CD14-positive monocyte (primary cell): Measurements from ENCODE around the gene LHPP. TPM values are rescaled to one million over a fixed set of nuclear protein-coding genes. Genes with fewer than 3 reads are reported as not detected.

Experiments used
- DNase-seq, 3 donors: peaks; one replicate each; pipeline ENCODE4 v3.0.0-alpha.2; 2011 to 2022
- H2AFZ ChIP-seq: 2 replicates; pipeline ENCODE4 v1.6.0; 2012; ENCODE audit warnings: mild to moderate bottlenecking, low read depth, low read length, inconsistent platforms; ENCODE audit not compliant: insufficient read depth, poor library complexity, severe bottlenecking
- H3K27ac ChIP-seq, 2 donors: 1 replicate in 1 of 2; 2 replicates in 1 of 2; pipeline ENCODE4 v1.5.1; 2012 to 2013; ENCODE audit warnings: low read length in 2 of 2, control low read depth in 1 of 2, inconsistent platforms in 1 of 2, low read depth in 1 of 2, mild to moderate bottlenecking in 1 of 2
- H3K27me3 ChIP-seq, 2 donors: one replicate each; pipeline versions ENCODE4 v1.6.0 to v1.6.1; 2011 to 2013; ENCODE audit warnings: low read length in 2 of 2; ENCODE audit not compliant: control insufficient read depth in 2 of 2, insufficient read depth in 2 of 2
- H3K36me3 ChIP-seq, 2 donors: replicated peaks in 1 of 2; 1 replicate in 1 of 2; 2 replicates in 1 of 2; pipeline versions ENCODE4 v1.5.1 to v1.6.1; 2012 to 2013; ENCODE audit warnings: low read length in 2 of 2, control low read depth in 1 of 2, inconsistent platforms in 1 of 2, mild to moderate bottlenecking in 1 of 2; ENCODE audit not compliant: insufficient read depth in 2 of 2, control insufficient read depth in 1 of 2
- H3K4me1 ChIP-seq, 2 donors: 1 replicate in 1 of 2; 2 replicates in 1 of 2; pipeline versions ENCODE4 v1.5.1 to v1.6.1; 2012 to 2013; ENCODE audit warnings: low read length in 2 of 2, control low read depth in 1 of 2, inconsistent platforms in 1 of 2, mild to moderate bottlenecking in 1 of 2, moderate library complexity in 1 of 2; ENCODE audit not compliant: insufficient read depth in 2 of 2, control insufficient read depth in 1 of 2
- H3K4me2 ChIP-seq: replicated peaks from 2 replicates; pipeline ENCODE3; 2012; ENCODE audit warnings: low read length, moderate library complexity, mild to moderate bottlenecking; ENCODE audit not compliant: poor library complexity, severe bottlenecking; ENCODE audit errors: extremely low read depth
- H3K4me3 ChIP-seq, 3 experiments: fragments of 200-600 bp in 1 of 3; sonication (generic) in 1 of 3; replicated peaks in 1 of 3; 1 replicate in 2 of 3; 2 replicates in 1 of 3; pipeline ENCODE4 v1.5.1; 2011 to 2013; ENCODE audit warnings: low read length in 3 of 3, mild to moderate bottlenecking in 3 of 3, control low read depth in 2 of 3, low read depth in 2 of 3, inconsistent platforms in 1 of 3, moderate library complexity in 1 of 3
- H3K79me2 ChIP-seq: 2 replicates; pipeline ENCODE4 v1.6.0; 2012; ENCODE audit warnings: mild to moderate bottlenecking, control low read depth, inconsistent platforms, low read length, moderate library complexity; ENCODE audit not compliant: insufficient read depth
- H3K9ac ChIP-seq: 2 replicates; pipeline ENCODE4 v1.6.0; 2017; ENCODE audit warnings: low read length, mild to moderate bottlenecking; ENCODE audit not compliant: insufficient read depth, poor library complexity, severe bottlenecking
- H3K9me3 ChIP-seq, 2 donors: replicated peaks in 1 of 2; 1 replicate in 1 of 2; 2 replicates in 1 of 2; pipeline versions ENCODE4 v1.5.1 to v1.6.1; 2012 to 2013; ENCODE audit warnings: low read length in 2 of 2, control low read depth in 1 of 2; ENCODE audit not compliant: control insufficient read depth in 1 of 2, insufficient read depth in 1 of 2
- H4K20me1 ChIP-seq: 2 replicates; pipeline ENCODE4 v1.6.0; 2012; ENCODE audit warnings: mild to moderate bottlenecking, low read length, control low read depth, moderate library complexity; ENCODE audit not compliant: insufficient read depth
- H3K27ac Mint-ChIP-seq, 7 donors: one replicate each; pipeline ENCODE4 v1.8.0; 2020; ENCODE audit warnings: mild to moderate bottlenecking in 7 of 7, mixed read lengths in 7 of 7, moderate library complexity in 6 of 7, inconsistent platforms in 2 of 7
- H3K27me3 Mint-ChIP-seq, 3 donors: one replicate each; pipeline ENCODE4 v1.8.0; 2021 to 2022; ENCODE audit warnings: low read depth in 3 of 3, mild to moderate bottlenecking in 3 of 3, mixed read lengths in 3 of 3, moderate library complexity in 3 of 3, inconsistent platforms in 1 of 3
- H3K36me3 Mint-ChIP-seq, 2 donors: one replicate each; pipeline ENCODE4 v1.8.0; 2020; ENCODE audit warnings: mixed read lengths in 2 of 2, inconsistent platforms in 1 of 2, mild to moderate bottlenecking in 1 of 2
- H3K4me1 Mint-ChIP-seq: one replicate; pipeline ENCODE4 v1.8.0; 2020; ENCODE audit warnings: mild to moderate bottlenecking, mixed read lengths
- H3K4me3 Mint-ChIP-seq, 2 donors: one replicate each; pipeline ENCODE4 v1.8.0; 2020; ENCODE audit warnings: mild to moderate bottlenecking in 2 of 2, mixed read lengths in 2 of 2, moderate library complexity in 1 of 2
- H3K9me3 Mint-ChIP-seq, 7 donors: one replicate each; pipeline ENCODE4 v1.8.0; 2020 to 2022; ENCODE audit warnings: mixed read lengths in 7 of 7, mild to moderate bottlenecking in 6 of 7, moderate library complexity in 6 of 7, inconsistent platforms in 2 of 7
- WGBS: methylation state at CpG from one replicate; pipeline ENCODE4 v1.1.5; 2013; ENCODE audit warnings: missing lambda C conversion rate; ENCODE audit not compliant: insufficient coverage; 5-methylcytosine and 5-hydroxymethylcytosine counted together
- intact Hi-C, 2 donors: fragments of 100-400 bp; cut with micrococcal nuclease; formaldehyde crosslinking; loops; one replicate each; pipeline versions ENCODE4 v1.15.0 to v1.15.1; 2023
- polyA plus RNA-seq, 3 donors: library from polyadenylated mRNA; depleted of rRNA in 1 of 3; unstranded in 2 of 3; stranded (reverse) in 1 of 3; fragments of 300-500 nt in 2 of 3; fragments of >200 nt in 1 of 3; fragmentation: Illumina TruSeq in 2 of 3; gene quantifications; 1 replicate in 2 of 3; 2 replicates in 1 of 3; pipeline ENCODE4 v1.2.3, GENCODE V29; 2012 to 2021
- TF ChIP-seq, protein P1 (sequence below): fragments of 200-600 bp; IDR thresholded peaks from one replicate; pipeline ENCODE4 v1.8.0; 2022; ENCODE audit warnings: antibody characterized with exemption, mild to moderate bottlenecking

LHPP gene
- polyA plus RNA-seq, 3 donors = 15.2 to 20.6 (median 19.5) TPM

DNA sequence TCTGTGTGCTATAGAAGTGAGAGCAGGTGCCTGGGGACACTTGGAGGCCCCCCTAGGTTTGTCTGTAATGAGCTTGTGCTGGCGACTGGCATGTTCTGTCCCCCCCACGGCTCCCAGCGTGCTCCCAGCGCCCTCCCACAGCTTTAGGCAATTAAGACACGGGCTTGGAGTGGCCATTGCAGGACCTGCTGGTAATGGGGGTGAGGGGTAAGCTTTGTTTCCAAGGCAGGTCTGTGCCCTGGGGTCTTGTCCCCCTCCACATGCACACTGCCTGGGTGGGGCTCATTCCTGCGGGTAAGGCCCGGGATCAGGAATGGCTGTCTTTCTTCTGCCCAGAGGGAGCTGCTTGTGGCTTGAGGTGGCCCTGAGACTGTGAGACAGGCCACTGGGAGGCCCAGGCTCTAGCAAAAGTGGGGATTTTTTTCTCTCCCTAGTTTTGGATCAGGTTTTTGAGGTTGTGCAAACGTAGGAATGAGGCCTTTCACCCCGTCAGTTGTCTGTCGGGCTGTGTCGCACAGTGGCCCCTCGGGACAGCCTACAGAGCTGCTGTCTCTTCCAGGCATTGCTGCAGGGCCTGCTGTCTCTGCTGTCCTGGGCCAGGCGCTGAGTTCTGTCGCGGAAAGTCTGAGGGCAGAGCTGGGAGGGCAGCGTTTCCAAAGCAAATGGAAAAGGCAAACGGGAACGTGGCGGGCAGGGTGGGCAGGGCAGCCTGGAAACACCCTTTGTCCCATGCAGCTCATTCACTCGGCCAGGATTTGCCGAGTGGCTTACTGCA is 107.4 kb downstream of the LHPP start:
- no peaks in the 10 kb centered on the region for H3K9me3 ChIP-seq
- Mint-ChIP-seq H3K27ac (no peak overlapping the region), H3K4me1 (no peaks in the 10 kb centered on the region), H3K27me3 (peaks cover 0 to 4% (median 2%) of the 10 kb centered on the region in 3 donors), H3K4me3 (no peak overlapping the region), H3K9me3 (peaks cover 0 to 6% (median 0%) of the 10 kb centered on the region in 7 donors), H3K36me3 (peaks cover 0 to 2% of the 10 kb centered on the region in 2 donors)
- H3K27me3 ChIP-seq = no peaks in the 10 kb centered on the region
- no peak overlapping the region for H3K4me2 ChIP-seq
- H2AFZ ChIP-seq = no peak overlapping the region
- intact Hi-C loops = no loop called here
- WGBS = 93% methylated on average over 14 of the region's 21 CpGs
- H3K9ac ChIP-seq = no peak overlapping the region
- H3K4me1 ChIP-seq = no peaks in the 10 kb centered on the region
- TF ChIP-seq, protein P1, sequence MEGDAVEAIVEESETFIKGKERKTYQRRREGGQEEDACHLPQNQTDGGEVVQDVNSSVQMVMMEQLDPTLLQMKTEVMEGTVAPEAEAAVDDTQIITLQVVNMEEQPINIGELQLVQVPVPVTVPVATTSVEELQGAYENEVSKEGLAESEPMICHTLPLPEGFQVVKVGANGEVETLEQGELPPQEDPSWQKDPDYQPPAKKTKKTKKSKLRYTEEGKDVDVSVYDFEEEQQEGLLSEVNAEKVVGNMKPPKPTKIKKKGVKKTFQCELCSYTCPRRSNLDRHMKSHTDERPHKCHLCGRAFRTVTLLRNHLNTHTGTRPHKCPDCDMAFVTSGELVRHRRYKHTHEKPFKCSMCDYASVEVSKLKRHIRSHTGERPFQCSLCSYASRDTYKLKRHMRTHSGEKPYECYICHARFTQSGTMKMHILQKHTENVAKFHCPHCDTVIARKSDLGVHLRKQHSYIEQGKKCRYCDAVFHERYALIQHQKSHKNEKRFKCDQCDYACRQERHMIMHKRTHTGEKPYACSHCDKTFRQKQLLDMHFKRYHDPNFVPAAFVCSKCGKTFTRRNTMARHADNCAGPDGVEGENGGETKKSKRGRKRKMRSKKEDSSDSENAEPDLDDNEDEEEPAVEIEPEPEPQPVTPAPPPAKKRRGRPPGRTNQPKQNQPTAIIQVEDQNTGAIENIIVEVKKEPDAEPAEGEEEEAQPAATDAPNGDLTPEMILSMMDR = no peak
- no peak overlapping the region for H3K27ac ChIP-seq
- H3K4me3 ChIP-seq = no peak overlapping the region
- H3K36me3 ChIP-seq = no peaks in the 10 kb centered on the region
- peak in 1 of 3 donors; percentile 1 for DNase-seq
- no peaks in the 10 kb centered on the region for H4K20me1 ChIP-seq
- no peaks in the 10 kb centered on the region for H3K79me2 ChIP-seq

DNA sequence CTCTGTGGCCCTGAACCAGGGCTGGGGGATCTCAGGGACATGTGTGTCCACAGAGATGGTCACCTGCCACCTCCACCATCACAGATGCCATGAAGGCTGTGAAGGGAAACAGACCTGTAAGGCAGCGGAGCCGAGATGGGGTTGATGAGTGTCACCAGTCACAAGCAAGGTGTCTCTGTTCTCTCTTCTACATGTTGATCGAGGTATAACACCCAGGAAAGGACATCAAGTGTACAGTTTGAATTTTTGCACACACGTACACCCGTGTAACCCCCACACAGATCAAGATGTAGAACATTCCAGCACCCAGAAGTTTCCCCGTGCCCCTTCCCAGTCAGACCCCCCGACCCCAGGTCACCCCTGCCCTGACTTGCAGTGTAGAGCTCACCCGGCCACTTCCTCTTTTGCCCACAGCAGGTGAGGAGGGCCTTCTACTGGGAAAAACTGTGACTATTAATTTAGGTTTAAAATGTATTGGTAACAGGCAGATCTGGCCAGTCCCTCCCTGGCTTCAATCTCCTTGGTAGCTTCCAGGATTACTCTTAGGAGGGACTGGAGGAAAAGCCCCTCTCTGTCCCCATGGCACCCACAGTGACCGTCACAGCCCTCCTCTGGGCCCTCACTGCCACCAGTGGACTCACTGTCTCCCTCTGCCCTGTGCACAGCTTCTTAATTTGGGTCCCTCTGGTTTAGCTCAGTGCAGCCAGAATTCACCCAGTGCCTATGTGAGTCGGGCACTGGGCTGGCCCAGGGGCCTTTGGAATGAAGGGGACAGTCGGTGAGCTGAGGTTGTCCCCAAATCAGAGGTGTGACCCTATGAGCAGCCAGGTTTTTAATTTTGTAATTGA is 108.2 kb downstream of the LHPP start:
- H3K36me3 Mint-ChIP-seq = peaks cover 0 to 2% of the 10 kb centered on the region in 2 donors
- intact Hi-C loops = no loop called here
- no peak overlapping the region for H2AFZ ChIP-seq

More for the DNA sequence above, 108.2 kb downstream of the LHPP start:
- no peak overlapping the region for H3K9ac ChIP-seq
- H3K27me3 ChIP-seq = no peaks in the 10 kb centered on the region
- H3K36me3 ChIP-seq = no peaks in the 10 kb centered on the region
- no peaks in the 10 kb centered on the region for H3K4me1 Mint-ChIP-seq
- no peak overlapping the region for H3K4me3 Mint-ChIP-seq
- H3K79me2 ChIP-seq = no peaks in the 10 kb centered on the region
- no peak overlapping the region for H3K4me2 ChIP-seq
- no peaks in the 10 kb centered on the region for H3K4me1 ChIP-seq
- peak overlapping the region in 2 of 7 donors; percentile 25 to 41 for H3K27ac Mint-ChIP-seq
- peaks cover 3 to 4% (median 3%) of the 10 kb centered on the region in 3 donors for H3K27me3 Mint-ChIP-seq
- 86% methylated on average over 4 of the region's 11 CpGs for WGBS
- no peak overlapping the region for H3K27ac ChIP-seq
- peaks cover 0 to 6% (median 0%) of the 10 kb centered on the region in 7 donors for H3K9me3 Mint-ChIP-seq
- DNase-seq = no peak
- H4K20me1 ChIP-seq = no peaks in the 10 kb centered on the region
- TF ChIP-seq, protein P1 = no peak
- H3K9me3 ChIP-seq = no peaks in the 10 kb centered on the region
- H3K4me3 ChIP-seq = no peak overlapping the region
